Stomach (tissue), 4 donors: Measurements from ENCODE around the gene SF3B4.

Experiments used
- CTCF ChIP-seq, 7 experiments: fragments of 450-650 bp in 4 of 7; fragments of 200-600 bp in 3 of 7; sonication (generic) in 3 of 7; IDR thresholded peaks; one replicate each; pipeline ENCODE4 v1.5.1; 2016 to 2019; ENCODE audit warnings: antibody characterized with exemption in 7 of 7, control low read depth in 2 of 7, mild to moderate bottlenecking in 1 of 7
- POLR2A ChIP-seq, 4 donors: fragments of 450-650 bp; IDR thresholded peaks; one replicate each; pipeline ENCODE4 v1.6.1; 2016; ENCODE audit warnings: antibody characterized with exemption in 4 of 4, control low read depth in 2 of 4, mild to moderate bottlenecking in 1 of 4, moderate library complexity in 1 of 4

- no peak for TF ChIP-seq CTCF (IDR thresholded peaks at IDR 0.05)
- TF ChIP-seq POLR2A (IDR thresholded peaks at IDR 0.05), result no peak
These were observed 10.7 kb downstream of the SF3B4 start for GRCh38 chr1:149916898-149917252.
